Panc1 (cell line): ENCODE measurements around the gene WDR33. TPM values are rescaled to one million over a fixed set of nuclear protein-coding genes. Genes with fewer than 3 reads are reported as not detected.

Experiments
- ATAC-seq: fragments of 200-7000 bp; cut with Tn5 transposase; 2 replicates; pipeline ENCODE4 v1.9.1; 2020; ENCODE audit warnings: mild to moderate bottlenecking, moderate library complexity
- BruUV-seq: library from RNA; stranded (reverse); fragments of 400-500 nt; replicated peaks from 2 replicates; lab custom pipeline; 2021; lab: Mats Ljungman, UMichigan
- CTCF ChIA-PET: fragments of 300-600 bp; sonication (Branson Sonifier 250); formaldehyde crosslinking; loops from one replicate; lab custom pipeline; 2022; ENCODE audit warnings: antibody characterized with exemption; lab: Charles Lee
- POLR2A ChIA-PET: fragments of 300-600 bp; sonication (Branson Sonifier 250); formaldehyde crosslinking; loops from one replicate; lab custom pipeline; 2022; ENCODE audit warnings: antibody characterized with exemption; lab: Charles Lee
- DNase-seq: peaks from one replicate; pipeline ENCODE4 v3.0.0-alpha.2; 2010; ENCODE audit warnings: low read depth, low spot score
- H3K27ac ChIP-seq: 2 replicates; pipeline ENCODE4 v1.5.1; 2011; ENCODE audit warnings: mild to moderate bottlenecking, low read length, inconsistent platforms
- H3K27me3 ChIP-seq: fragments of 200-500 bp; sonication (Bioruptor generic); 2 replicates; pipeline ENCODE4 v1.6.0; 2014; ENCODE audit warnings: low read length, inconsistent platforms; ENCODE audit not compliant: control insufficient read depth, insufficient read depth
- H3K36me3 ChIP-seq: fragments of 200-500 bp; sonication (Bioruptor generic); 2 replicates; pipeline ENCODE4 v1.5.1; 2014; ENCODE audit warnings: inconsistent platforms, mild to moderate bottlenecking, low read length, moderate library complexity; ENCODE audit not compliant: control insufficient read depth, insufficient read depth
- H3K4me1 ChIP-seq: 2 replicates; pipeline ENCODE4 v1.5.1; 2011; ENCODE audit warnings: inconsistent platforms, mild to moderate bottlenecking, low read length, moderate library complexity; ENCODE audit not compliant: control insufficient read depth, insufficient read depth
- H3K4me3 ChIP-seq, 2 experiments: 2 replicates each; pipeline ENCODE4 v1.5.1; 2011 to 2012; ENCODE audit warnings: low read depth in 2 of 2, low read length in 2 of 2, mild to moderate bottlenecking in 2 of 2, inconsistent platforms in 1 of 2, moderate library complexity in 1 of 2
- H3K9me3 ChIP-seq: fragments of 200-500 bp; sonication (Bioruptor generic); 2 replicates; pipeline ENCODE4 v1.5.1; 2014; ENCODE audit warnings: low read depth, mild to moderate bottlenecking, inconsistent platforms, low read length, moderate library complexity; ENCODE audit not compliant: control insufficient read depth, insufficient read depth
- CTCF ChIP-seq: fragments of 450-650 bp; IDR thresholded peaks from 2 replicates; pipeline ENCODE4 v1.5.1; 2017; ENCODE audit warnings: mild to moderate bottlenecking
- POLR2AphosphoS5 ChIP-seq: IDR thresholded peaks from 2 replicates; pipeline ENCODE4 v1.6.1; 2012; ENCODE audit warnings: mild to moderate bottlenecking, low read depth, low read length, moderate library complexity
- SIN3A ChIP-seq: IDR thresholded peaks from 2 replicates; pipeline ENCODE4 v1.6.1; 2012; ENCODE audit warnings: low read depth, mild to moderate bottlenecking, low read length, moderate library complexity, borderline replicate concordance; ENCODE audit not compliant: insufficient read depth
- TCF7L2 ChIP-seq: IDR thresholded peaks from 2 replicates; pipeline ENCODE4 v1.6.1; 2011; ENCODE audit warnings: mild to moderate bottlenecking, low read depth, low read length, inconsistent platforms
- in situ Hi-C: cut with HindIII; loops from 2 replicates; pipeline ENCODE4 v1.10.0; 2016; ENCODE audit warnings: low sequenced_read_pairs, low pct_unique_long_range_greater_than_20kb
- intact Hi-C: fragments of 100-400 bp; cut with micrococcal nuclease; formaldehyde crosslinking; loops from one replicate; pipeline ENCODE4 v1.10.0; 2022; ENCODE audit not compliant: unreplicated experiment
- total RNA-seq: library from RNA; stranded (reverse); gene quantifications from one replicate; pipeline ENCODE4 v1.2.1, GENCODE V29; 2021; ENCODE audit not compliant: unreplicated experiment
- TF ChIP-seq, protein P1 (sequence below), 2 experiments: IDR thresholded peaks; 2 replicates each; pipeline ENCODE4 v1.6.1; 2011 to 2012; ENCODE audit warnings: low read depth in 2 of 2, control low read depth in 1 of 2, low read length in 1 of 2, mild to moderate bottlenecking in 1 of 2, moderate library complexity in 1 of 2; ENCODE audit not compliant: insufficient read depth in 1 of 2

The WDR33 gene
- total RNA-seq, 1 experiment from 2014 or later = 63.7 TPM

DNA sequence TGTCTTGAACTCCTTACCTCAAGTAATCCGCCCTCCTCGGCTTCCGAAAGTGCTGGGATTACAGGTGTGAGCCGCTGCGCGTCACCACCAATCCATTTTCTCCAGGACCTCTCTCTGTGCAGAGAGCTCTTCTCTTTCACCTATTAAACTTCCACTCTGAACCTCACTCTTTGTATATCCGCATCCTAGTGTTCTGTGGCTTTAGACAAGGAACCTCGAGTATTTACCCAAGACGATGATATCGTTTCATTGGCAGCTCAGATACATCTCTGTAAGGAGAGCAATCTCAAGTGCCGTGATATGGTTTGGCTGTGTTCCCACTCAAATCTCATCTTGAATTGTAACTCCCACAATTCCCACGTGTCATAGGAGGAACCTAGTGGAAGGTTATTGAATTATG lies 15.1 kb upstream of the WDR33 start:
- no peak for DNase-seq
- H3K27me3 ChIP-seq = no peaks in the 10 kb centered on the region
- H3K4me3 ChIP-seq = no peak overlapping the region
- BruUV-seq = no TSS peak
- H3K36me3 ChIP-seq = no peaks in the 10 kb centered on the region
- no peaks in the 10 kb centered on the region for H3K9me3 ChIP-seq
- intact Hi-C loops (no loop called here), in situ Hi-C loops (no loop called here)
- no peaks in the 10 kb centered on the region for H3K4me1 ChIP-seq
- ChIA-PET CTCF (no interaction called here), POLR2A (no interaction called here)
- TF ChIP-seq TCF7L2 = no peak
- TF ChIP-seq POLR2AphosphoS5 = no peak
- no peak for ATAC-seq
- no peak overlapping the region for H3K27ac ChIP-seq

- POLR2A ChIA-PET = no interaction called here
- no peaks in the 10 kb centered on the region for H3K4me1 ChIP-seq
- TF ChIP-seq SIN3A = no peak
- no peak for TF ChIP-seq POLR2AphosphoS5
- no peak for TF ChIP-seq TCF7L2
- no peak for TF ChIP-seq CTCF
- TF ChIP-seq, protein P1, sequence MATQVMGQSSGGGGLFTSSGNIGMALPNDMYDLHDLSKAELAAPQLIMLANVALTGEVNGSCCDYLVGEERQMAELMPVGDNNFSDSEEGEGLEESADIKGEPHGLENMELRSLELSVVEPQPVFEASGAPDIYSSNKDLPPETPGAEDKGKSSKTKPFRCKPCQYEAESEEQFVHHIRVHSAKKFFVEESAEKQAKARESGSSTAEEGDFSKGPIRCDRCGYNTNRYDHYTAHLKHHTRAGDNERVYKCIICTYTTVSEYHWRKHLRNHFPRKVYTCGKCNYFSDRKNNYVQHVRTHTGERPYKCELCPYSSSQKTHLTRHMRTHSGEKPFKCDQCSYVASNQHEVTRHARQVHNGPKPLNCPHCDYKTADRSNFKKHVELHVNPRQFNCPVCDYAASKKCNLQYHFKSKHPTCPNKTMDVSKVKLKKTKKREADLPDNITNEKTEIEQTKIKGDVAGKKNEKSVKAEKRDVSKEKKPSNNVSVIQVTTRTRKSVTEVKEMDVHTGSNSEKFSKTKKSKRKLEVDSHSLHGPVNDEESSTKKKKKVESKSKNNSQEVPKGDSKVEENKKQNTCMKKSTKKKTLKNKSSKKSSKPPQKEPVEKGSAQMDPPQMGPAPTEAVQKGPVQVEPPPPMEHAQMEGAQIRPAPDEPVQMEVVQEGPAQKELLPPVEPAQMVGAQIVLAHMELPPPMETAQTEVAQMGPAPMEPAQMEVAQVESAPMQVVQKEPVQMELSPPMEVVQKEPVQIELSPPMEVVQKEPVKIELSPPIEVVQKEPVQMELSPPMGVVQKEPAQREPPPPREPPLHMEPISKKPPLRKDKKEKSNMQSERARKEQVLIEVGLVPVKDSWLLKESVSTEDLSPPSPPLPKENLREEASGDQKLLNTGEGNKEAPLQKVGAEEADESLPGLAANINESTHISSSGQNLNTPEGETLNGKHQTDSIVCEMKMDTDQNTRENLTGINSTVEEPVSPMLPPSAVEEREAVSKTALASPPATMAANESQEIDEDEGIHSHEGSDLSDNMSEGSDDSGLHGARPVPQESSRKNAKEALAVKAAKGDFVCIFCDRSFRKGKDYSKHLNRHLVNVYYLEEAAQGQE (IDR thresholded peaks at IDR 0.05; ENCODE audit: insufficient read depth in 1 of 2, low read depth in 2 of 2, low read length in 1 of 2) = no peak
- CTCF ChIA-PET = no interaction called here
- in situ Hi-C loops (no loop called here), intact Hi-C loops (no loop called here)
- no TSS peak for BruUV-seq
- ATAC-seq = no peak
- no peaks in the 10 kb centered on the region; the same call in 1 of the 2 replicates for H3K27me3 ChIP-seq
- H3K36me3 ChIP-seq = no peaks in the 10 kb centered on the region
- peaks cover 6% of the 10 kb centered on the region; the same call in 1 of the 2 replicates for H3K9me3 ChIP-seq
- no peak for DNase-seq
- no peak overlapping the region for H3K4me3 ChIP-seq
- no peak overlapping the region for H3K27ac ChIP-seq
These were observed 9.2 kb upstream of the WDR33 start for GRCh38 chr2:127820080-127820668.

DNA sequence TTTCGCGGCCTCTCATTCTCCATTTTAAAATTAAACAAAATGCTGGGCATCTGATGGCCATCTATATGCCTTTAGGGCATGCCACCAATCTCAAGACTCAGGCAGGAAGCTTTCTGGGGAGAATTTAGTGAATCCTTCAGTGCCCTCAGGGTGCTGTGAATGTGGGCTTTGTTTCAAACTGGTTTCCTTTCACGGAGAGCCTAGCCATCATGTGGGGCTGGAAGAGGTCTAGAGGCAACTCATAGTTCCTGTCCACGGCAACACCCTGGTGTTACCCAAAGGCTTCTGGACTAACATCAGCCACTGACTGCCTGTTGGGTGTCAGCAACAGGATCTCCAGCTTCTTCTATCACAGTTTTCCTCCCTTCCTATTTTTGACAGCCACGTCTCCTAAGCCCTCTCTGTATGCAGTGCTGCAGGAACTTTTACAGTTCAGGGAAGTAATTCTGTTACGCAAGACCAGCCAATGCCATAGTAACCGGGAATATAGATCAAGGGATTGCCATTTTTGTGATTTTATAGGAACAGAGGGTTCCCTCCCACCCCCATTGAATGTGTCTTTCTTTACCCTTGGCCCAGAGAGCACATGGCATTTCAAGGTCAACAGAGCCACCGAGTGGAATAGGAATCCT lies 7.9 kb upstream of the WDR33 start:
- Histone ChIP-seq H3K27ac (no peak overlapping the region), H3K4me3 (no peak overlapping the region), H3K4me1 (no peaks in the 10 kb centered on the region), H3K27me3 (no peaks in the 10 kb centered on the region; the same call in 1 of the 2 replicates), H3K36me3 (no peaks in the 10 kb centered on the region), H3K9me3 (peaks cover 6% of the 10 kb centered on the region; the same call in 1 of the 2 replicates)
- ChIA-PET POLR2A (no interaction called here), CTCF (no interaction called here)
- no TSS peak for BruUV-seq
- TF ChIP-seq, protein P1 (IDR thresholded peaks at IDR 0.05; ENCODE audit: insufficient read depth in 1 of 2, low read depth in 2 of 2, low read length in 1 of 2) = no peak
- no peak for TF ChIP-seq CTCF
- no peak for TF ChIP-seq POLR2AphosphoS5
- TF ChIP-seq TCF7L2 = no peak
- intact Hi-C loops (no loop called here), in situ Hi-C loops (no loop called here)
- DNase-seq (no peak), ATAC-seq (no peak)
